HG03039 (cell line): Measurements from ENCODE around the gene SLCO3A1.

ENCODE experiments used
- ATAC-seq: cut with Tn5 transposase; IDR thresholded peaks from one replicate; pipeline ENCODE4 v1.9.1; 2021; ENCODE audit warnings: mild to moderate bottlenecking, moderate library complexity; ENCODE audit not compliant: unreplicated experiment

The SLCO3A1 gene

GRCh38 chr15:92023965-92024364 is 170.5 kb downstream of the SLCO3A1 start:
- no peak for ATAC-seq

GRCh38 chr15:92025706-92026270 is 172.3 kb downstream of the SLCO3A1 start:
- ATAC-seq: no peak

DNA sequence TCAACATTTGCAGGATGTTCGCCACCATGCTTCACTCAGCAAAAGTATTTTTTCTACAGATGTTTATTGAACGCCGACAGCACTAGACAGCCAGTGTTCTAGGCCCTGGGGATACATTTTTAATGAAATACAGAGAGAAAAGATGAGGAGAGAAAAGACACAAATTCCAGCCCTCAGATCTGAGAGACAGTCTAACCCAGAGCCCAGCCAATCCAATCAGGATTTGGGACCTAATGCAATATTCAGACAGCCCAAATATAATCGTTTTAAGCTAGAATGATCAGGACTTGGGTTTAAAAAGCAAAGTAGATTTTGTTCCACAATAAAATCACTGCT is 174.8 kb downstream of the SLCO3A1 start:
- no peak for ATAC-seq

DNA sequence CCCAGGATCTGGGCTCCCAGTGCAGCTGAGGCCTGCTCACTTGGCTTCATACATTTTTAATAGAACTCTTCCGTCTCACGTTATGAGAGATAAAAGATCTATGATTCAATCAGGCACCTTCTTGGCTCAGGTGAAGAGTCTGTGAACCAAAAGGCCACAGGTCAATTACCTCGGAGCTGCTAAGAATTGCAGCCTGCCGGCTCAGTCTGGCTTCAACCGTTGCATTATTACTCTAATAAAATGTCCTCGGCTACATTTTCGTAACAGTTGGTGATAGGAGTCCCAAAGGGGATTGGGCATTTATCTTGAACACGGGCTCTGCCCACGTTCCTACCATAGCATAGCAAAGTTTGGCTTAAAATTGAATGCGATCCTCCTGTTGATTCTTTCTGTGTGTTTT is 176.3 kb downstream of the SLCO3A1 start:
- no peak for ATAC-seq

DNA sequence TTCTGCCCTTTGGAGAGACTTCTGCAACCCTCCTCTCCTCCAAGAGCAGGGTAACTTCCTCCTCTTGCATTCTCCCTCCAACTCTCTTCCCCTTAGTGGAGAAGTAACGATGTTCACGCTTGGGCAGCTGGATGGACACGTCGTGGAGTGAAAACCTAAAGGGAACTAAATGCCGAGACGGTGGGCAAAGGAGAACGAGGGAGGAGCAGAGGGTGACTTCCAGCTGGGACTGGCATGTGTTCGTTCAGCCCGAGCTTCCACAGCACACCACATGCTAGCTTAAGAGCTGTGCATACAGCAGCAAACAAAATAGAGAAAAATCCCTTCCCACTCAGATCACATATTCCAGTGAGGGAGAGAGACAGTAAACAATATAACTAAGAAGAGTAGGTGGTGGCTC is 179.8 kb downstream of the SLCO3A1 start:
- ATAC-seq: no peak

DNA sequence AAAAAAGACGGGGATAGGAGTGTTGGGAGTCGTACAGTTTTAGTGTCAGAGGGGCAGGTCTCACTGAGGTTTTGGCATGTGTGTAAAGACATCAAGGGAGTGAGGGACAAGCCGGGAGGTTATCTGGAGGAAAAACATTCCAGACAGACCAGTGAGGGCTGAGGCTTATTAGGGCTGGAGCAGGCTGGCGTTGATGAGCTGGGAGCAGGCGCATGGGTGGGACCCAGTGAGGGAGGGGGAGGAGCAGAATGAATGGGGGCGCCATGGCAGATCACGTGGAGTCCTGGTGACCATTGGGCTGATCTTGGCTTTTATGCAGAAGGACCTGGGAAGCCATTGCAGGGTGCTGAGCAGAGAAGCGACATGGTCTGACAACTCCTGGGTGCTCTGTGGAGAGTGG is 180.2 kb downstream of the SLCO3A1 start:
- ATAC-seq: no peak

DNA sequence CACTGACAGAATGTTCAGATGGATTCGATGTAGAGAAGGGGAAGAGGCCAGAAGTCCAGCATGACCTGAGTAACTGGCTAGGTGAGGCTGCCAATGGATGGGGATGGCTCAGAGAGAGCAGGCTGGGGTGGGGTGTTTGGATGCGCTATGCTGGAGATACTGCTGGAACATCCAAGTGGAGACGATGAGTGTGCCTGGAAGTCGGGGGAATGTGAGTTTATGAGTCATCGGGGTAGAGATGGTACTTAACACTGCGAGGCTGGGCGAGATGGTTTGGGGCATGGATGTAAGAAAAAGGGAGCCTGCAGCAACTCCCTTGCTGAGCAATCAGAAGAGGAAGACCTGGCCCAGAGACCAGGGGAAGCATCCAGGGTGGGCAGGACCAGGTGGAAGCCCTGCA is 180.7 kb downstream of the SLCO3A1 start:
- ATAC-seq: no peak

DNA sequence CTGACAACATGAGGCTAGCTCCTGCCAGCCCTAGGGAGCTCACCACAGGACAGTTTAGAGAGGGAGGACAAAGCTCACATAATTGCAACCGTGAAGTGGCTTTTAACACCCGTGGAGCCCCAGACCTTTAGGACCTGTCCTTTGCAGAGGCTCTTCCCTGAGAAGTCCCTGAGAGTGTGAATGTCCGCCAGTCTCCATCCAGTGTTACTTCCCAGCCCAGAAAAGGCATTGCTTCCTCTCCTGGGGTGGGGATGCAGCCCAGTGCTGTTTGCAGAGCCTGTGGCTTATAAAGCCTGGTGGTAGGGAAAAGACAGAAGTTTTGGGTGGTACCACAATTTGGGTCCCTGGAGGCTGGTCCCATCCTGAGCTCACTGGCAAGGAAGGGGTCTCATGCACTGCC is 182.0 kb downstream of the SLCO3A1 start:
- no peak for ATAC-seq

GRCh38 chr15:92035961-92036360 is 182.5 kb downstream of the SLCO3A1 start:
- no peak for ATAC-seq

DNA sequence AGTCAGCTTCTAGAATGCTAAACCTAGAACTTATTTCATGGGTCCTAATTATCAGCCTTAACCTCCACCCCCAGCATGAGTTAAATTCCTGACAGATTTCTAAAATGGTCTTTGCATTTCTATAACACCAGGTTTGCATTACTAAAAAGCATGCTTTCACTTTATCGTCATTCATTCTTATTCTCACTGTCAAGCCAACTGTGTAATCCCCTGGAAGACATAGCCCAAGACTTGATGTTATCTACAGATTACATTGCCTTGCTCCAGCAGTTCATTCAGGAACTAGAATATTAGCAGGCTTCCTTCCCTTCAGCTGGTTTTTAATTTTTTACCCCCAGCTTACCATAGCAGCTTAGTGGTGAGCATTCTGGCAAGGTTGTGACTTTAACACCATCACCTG is 184.0 kb downstream of the SLCO3A1 start:
- ATAC-seq: no peak

GRCh38 chr15:92040350-92040749 is 186.8 kb downstream of the SLCO3A1 start:
- ATAC-seq: no peak

DNA sequence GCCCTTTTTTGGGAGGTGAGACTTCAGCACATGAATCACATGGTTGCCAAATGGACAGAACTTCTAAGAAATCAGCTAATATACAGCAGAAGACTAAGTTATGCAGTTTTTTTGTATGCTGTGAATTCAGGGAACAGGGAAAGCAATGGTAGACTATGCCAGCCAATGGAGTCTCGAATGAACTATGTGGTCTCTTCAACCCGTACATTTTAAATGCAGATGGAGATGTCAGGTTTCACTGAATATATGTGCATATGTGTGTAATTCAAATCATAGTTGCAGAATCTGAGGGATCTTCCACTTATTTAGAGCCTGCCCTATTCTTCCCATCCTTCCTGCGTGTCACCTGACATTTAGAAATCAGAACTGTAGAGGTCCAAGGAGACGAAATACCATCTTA is 187.9 kb downstream of the SLCO3A1 start:
- no peak for ATAC-seq

DNA sequence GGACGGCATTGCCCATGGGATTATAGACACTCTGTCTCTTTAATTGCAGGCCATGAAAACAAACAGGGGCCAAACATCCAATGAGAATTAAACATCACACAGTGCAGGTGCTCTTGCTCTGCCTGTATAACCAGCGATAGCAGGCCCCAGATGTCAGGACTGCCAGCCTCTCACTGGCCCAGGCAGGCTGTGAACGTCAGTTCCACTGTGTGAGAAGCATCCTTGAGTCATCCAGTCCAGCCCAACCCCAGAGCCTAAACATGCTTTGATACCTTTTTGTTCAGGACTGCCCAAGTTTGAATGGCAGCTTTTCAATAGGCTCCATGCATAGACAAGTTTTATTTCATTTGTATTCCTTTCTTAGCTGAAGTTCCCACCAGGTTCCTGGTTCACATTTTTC is 189.8 kb downstream of the SLCO3A1 start:
- no peak for ATAC-seq

GRCh38 chr15:92044203-92044909 is 190.8 kb downstream of the SLCO3A1 start:
- ATAC-seq: no peak

GRCh38 chr15:92047900-92048299 is 194.4 kb downstream of the SLCO3A1 start:
- no peak for ATAC-seq

DNA sequence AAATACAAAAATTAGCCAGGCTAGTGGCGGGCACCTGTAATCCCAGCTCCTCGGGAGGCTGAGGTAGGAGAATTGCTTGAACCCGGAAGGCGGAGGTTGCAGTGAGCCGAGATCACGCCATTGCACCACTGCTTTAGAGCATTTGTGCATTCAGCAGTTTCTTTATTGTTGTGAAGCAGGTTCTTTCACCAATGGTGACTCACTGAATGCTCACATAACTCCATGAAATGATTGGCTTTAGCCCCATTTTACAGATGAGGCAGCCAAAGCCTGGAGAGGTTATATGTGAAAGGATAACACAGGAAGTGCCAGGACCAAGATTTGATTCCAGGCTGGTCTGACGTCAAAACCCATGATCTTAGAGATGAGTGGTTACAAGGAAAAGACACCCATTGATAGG is 195.2 kb downstream of the SLCO3A1 start:
- no peak for ATAC-seq

GRCh38 chr15:92049290-92049989 is 195.9 kb downstream of the SLCO3A1 start:
- no peak for ATAC-seq

DNA sequence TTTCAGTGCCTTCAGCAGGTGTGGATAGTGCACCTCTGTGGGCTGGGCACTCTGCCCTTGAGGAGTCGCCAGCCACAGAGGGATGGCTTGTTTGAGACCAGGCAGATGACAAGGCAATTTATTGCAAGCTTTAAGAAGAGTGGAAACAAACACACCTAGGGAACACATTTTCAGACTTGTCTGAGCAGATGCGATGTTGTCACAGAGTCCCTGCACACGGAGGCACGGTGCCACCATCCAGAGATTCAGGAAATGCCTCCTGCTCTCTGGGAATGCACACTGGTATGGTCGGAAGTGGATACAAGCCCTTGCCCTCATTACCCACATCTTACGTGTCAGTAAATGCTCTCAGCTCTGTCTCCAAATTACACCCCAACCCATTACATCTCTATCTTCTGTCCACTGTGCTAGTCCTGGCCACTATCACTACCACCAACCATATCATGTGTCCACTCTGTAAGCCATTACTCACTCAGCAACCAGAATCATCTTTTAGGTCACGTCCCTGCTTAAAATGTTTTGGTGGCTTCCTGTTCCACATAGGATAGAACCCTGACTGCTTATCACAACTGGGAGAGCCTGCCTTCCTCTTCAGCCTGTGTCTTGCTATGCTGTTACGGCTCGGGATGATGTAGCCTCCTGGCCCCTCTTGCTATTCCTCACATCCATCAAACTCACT is 196.9 kb downstream of the SLCO3A1 start:
- no peak for ATAC-seq

DNA sequence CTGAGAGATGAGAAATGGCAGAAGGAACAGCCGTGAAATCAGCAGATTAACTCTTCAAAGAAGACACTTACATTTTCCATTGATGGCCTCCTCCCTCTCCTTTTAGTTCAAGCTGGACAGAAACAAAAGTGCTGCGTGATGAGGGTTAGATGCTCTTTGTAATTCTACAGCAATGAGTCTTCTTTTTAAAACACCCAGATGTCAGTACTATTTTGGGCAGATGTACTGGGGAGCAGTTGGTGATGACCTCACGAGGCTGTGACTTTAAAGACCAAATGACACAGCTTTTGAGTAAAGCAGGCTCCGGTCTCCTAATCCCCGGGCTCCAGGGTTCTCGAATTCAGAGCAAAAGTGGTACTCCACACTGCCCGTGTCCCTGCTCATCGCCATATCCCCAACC is 198.2 kb downstream of the SLCO3A1 start:
- no peak for ATAC-seq

DNA sequence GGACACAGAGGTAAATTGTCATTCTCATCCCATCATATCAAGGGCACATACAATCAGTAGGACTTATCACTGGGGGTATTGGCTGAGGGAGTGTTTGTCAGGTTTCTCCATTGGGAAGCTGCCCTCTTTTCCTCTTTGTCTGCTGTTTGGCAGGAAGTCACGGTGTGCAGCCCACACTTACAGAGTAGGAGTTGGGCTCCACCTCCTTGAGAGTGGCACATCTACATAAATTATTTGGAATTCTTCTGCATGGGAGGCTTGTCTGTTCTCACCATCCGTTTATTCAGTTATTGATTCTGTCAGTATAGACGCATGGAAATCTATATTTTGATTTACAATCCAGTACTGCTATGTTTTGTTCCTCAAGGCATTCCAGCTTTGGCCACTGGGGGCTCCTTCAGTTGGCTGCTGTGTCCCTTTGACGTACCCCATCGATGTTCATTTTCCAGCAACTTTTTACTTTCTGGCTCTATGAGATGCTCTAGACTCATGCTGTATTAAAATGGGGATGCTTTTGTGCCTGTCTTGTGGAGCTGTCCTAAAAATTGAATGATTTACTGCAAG is 200.3 kb downstream of the SLCO3A1 start:
- ATAC-seq: no peak

DNA sequence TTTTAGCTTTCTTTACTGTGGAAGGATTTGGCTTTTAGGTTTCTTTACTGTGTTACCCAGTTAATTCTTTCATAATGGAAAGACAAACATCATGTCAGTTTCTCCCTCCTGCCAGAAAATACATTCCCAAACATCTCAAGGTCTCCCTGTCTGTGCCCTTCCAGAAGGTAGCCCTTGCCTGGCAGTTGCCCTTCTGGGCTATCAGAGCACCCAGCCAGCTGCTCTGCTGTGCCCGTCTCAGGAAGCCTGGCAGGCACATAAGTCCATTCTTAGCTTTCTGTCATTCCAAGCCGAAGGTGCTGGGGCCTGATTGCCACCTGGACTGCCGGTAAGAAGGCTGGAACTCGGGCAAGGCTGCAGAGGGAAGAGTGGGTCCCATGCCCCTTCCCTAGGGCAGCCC is 203.4 kb downstream of the SLCO3A1 start:
- ATAC-seq: no peak
